DOHH2 (cell line): ENCODE results near the gene PEF1.
A peak's percentile ranks its signal among the peaks of the same experiment; 100 is the strongest.

ENCODE experiments used
- EZH2phosphoT487 ChIP-seq: fragments of 200-600 bp; sonication (generic); IDR thresholded peaks from 2 replicates; pipeline ENCODE4 v1.6.1; 2017; ENCODE audit warnings: borderline replicate concordance, mild to moderate bottlenecking, antibody characterized with exemption, low read length, moderate library complexity, mixed read lengths
- TF ChIP-seq, protein P1 (sequence below): fragments of 200-600 bp; sonication (generic); IDR thresholded peaks from one replicate; pipeline ENCODE4 v1.5.1; 2014; ENCODE audit warnings: antibody characterized with exemption, mild to moderate bottlenecking, low read depth, low read length; ENCODE audit not compliant: poor library complexity, severe bottlenecking

- TF ChIP-seq, protein P1, sequence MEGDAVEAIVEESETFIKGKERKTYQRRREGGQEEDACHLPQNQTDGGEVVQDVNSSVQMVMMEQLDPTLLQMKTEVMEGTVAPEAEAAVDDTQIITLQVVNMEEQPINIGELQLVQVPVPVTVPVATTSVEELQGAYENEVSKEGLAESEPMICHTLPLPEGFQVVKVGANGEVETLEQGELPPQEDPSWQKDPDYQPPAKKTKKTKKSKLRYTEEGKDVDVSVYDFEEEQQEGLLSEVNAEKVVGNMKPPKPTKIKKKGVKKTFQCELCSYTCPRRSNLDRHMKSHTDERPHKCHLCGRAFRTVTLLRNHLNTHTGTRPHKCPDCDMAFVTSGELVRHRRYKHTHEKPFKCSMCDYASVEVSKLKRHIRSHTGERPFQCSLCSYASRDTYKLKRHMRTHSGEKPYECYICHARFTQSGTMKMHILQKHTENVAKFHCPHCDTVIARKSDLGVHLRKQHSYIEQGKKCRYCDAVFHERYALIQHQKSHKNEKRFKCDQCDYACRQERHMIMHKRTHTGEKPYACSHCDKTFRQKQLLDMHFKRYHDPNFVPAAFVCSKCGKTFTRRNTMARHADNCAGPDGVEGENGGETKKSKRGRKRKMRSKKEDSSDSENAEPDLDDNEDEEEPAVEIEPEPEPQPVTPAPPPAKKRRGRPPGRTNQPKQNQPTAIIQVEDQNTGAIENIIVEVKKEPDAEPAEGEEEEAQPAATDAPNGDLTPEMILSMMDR = peak; percentile 92
- no peak for TF ChIP-seq EZH2phosphoT487
Observed at GRCh38 chr1:31587720-31588423, 56.8 kb downstream of the PEF1 start.
